Choroid plexus epithelial cell (primary cell): Measurements from ENCODE around the gene CTIF.

Source experiments
- DNase-seq: peaks from one replicate; pipeline ENCODE4 v3.0.0-alpha.2; 2010; ENCODE audit warnings: low read depth
- H3K4me3 ChIP-seq: 2 replicates; pipeline ENCODE4 v1.5.1; 2011; ENCODE audit warnings: low read depth, mild to moderate bottlenecking, control low read depth, low read length, moderate library complexity
- CTCF ChIP-seq: conservative IDR thresholded peaks from 2 replicates; pipeline ENCODE4 v1.5.1; 2011; ENCODE audit warnings: low read depth, mild to moderate bottlenecking, control low read depth, inconsistent platforms, low read length, moderate library complexity

CTIF gene

DNA sequence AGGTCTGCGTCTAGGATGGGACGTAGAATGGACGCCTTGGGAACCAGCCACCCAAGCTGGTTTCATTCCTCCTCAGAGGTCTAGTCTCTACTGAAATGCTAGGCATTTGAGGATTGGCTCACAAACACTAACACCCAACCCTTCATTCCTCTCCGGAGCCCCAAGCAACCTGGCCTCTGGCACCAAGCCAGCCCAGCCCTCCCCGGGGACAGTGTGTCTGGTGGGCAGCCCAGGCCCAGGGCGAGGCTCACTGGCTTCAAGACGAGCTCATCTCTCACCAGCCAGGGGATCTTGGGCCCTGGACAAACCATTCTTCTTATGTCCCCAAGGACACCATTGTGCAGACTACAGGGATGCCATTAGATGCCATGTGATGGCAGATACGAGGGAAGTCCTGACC, 182.5 kb downstream of the CTIF start:
- no peak overlapping the region for H3K4me3 ChIP-seq
- no peak for TF ChIP-seq CTCF
- no peak for DNase-seq

GRCh38 chr18:48723016-48723415, 184.2 kb downstream of the CTIF start:
- no peak for DNase-seq
- no peak for TF ChIP-seq CTCF
- H3K4me3 ChIP-seq, result no peak overlapping the region

- no peak for TF ChIP-seq CTCF
- no peak for DNase-seq
- no peak overlapping the region for H3K4me3 ChIP-seq
These were observed 185.0 kb downstream of the CTIF start for GRCh38 chr18:48723837-48724236.

DNA sequence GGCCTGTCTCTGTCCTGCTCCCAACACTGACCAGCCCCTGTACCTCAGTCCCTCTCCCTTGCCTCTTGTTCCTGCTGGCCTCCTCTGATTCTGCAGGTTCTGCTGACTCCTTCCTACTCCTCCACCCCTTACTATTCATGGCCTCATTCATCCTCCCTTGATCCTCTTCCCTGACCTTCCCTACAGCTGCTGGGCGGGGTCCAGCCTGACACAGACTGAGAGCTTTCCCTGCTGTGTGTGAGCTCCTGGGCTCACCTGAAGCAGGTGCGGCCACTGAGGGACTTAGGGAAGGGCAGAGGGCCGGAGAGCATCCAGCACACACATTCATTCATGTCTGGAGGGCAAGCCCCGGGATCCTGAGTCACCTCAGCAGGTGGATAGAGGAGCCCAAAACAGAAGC, 185.6 kb downstream of the CTIF start:
- TF ChIP-seq CTCF, result no peak
- no peak overlapping the region for H3K4me3 ChIP-seq
- no peak for DNase-seq

- TF ChIP-seq CTCF, result no peak
- no peak overlapping the region for H3K4me3 ChIP-seq
- no peak for DNase-seq
These were observed 186.1 kb downstream of the CTIF start for GRCh38 chr18:48724939-48725338.

DNA sequence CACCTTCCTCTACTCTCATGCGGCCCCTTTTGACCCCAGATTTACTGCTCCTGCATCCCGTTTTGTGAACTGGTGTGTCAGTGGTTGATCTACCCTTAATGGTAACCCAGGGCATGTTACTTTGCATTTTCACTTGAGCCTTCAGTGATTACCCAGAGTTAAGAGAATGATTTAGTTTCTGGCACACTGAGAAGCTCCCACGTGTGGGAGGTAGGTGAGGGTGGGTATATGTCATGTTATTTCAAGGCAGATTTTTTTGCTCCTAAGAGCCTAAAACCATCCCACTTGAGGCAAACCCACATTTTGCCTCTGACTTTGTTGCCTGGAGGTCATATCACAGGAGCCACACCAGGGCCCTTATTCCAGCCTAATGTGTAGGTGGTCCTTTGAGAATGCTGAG, 186.7 kb downstream of the CTIF start:
- DNase-seq, result no peak
- no peak for TF ChIP-seq CTCF
- no peak overlapping the region for H3K4me3 ChIP-seq

DNA sequence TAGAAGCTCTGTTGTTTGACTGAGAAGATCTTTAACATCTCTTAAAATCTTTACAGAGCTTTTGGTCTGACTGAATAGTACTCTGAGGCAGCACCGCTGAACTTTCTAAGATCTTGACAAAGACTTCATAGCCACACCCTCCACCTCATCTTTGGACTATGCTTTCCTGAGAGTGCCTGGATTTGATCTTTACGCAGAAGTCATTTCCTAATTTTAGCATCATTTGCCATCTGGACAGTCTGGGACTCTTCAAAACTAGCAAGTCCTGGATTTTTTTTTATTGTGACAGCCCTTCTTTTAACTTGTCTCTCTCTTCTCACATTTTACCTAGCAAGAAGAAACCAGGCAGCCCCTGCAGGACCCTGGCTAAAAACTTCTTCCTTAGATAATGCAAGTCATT, 188.8 kb downstream of the CTIF start:
- TF ChIP-seq CTCF, result no peak

More for the DNA sequence above, 188.8 kb downstream of the CTIF start:
- no peak for DNase-seq
- no peak overlapping the region for H3K4me3 ChIP-seq
